ENCODE measurements around the gene S100A4. TPM values are rescaled to one million over a fixed set of nuclear protein-coding genes. Genes with fewer than 3 reads are reported as not detected.

S100A4 gene
- total and polyA plus RNA-seq, 4 donors, result 44.0 to 2,351 (median 762) TPM

DNA sequence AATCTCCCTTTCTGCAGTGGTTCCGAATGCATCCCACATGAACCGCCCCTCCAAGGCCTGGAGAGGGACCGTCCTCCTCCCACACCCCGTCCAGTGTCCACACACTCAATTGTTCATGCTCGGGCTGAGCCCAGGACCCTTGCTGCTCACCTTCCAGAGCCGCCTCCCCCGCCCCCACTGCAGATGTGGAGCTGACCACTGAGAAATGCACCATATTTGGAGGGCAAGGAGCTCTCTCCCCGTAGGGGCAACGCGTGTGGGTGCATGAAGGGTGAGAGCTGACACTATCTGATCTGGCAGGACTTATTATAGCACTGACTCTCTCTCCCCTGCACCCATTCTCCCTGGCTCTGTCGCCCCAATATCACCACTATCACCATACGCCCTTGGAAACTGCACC lies 7.5 kb upstream of the S100A4 start:
- whole genome bisulfite sequencing, 2 donors, result 95 to 97% methylated on average over 12 of the region's 12 CpGs
- Histone ChIP-seq H3K27ac (ENCODE audit: low read depth in 1 of 2, low read length in 1 of 2) (peak overlapping the region in 1 of 2 donors; percentile 37), H3K9ac (ENCODE audit: insufficient read depth in 1 of 2, low read length in 2 of 2) (no peak overlapping the region)

DNA sequence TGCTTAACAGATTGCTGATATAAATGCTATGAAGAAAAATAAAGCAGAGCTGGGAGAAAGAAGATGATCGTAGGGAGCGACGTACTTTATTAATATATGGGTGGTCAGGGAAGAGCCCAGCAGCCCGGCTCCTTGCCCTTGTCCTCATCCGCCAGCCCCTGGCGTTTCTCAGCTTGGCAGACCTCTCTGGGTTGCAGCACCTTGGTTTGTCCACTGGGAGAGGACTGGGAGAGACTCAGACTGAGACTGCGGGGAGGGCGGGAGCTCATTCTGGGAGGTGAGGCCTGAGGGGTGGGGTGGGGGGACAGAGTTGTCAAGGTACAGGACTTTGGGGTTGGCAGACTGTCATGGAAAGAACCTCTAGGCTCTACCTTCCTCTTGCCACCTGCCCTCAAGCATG lies 6.7 kb upstream of the S100A4 start:
- TF ChIP-seq, protein P1, sequence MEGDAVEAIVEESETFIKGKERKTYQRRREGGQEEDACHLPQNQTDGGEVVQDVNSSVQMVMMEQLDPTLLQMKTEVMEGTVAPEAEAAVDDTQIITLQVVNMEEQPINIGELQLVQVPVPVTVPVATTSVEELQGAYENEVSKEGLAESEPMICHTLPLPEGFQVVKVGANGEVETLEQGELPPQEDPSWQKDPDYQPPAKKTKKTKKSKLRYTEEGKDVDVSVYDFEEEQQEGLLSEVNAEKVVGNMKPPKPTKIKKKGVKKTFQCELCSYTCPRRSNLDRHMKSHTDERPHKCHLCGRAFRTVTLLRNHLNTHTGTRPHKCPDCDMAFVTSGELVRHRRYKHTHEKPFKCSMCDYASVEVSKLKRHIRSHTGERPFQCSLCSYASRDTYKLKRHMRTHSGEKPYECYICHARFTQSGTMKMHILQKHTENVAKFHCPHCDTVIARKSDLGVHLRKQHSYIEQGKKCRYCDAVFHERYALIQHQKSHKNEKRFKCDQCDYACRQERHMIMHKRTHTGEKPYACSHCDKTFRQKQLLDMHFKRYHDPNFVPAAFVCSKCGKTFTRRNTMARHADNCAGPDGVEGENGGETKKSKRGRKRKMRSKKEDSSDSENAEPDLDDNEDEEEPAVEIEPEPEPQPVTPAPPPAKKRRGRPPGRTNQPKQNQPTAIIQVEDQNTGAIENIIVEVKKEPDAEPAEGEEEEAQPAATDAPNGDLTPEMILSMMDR (IDR thresholded peaks at IDR 0.05; ENCODE audit: control extremely low read depth, extremely low read depth), result no peak
- Histone ChIP-seq H3K36me3 (ENCODE audit: control insufficient read depth in 4 of 4, insufficient read depth in 4 of 4, low read length in 4 of 4) (no peaks in the 10 kb centered on the region), H3K9ac (ENCODE audit: insufficient read depth in 1 of 2, low read length in 2 of 2) (no peak overlapping the region), H3K27me3 (ENCODE audit: control insufficient read depth in 3 of 3, insufficient read depth in 3 of 3, low read length in 2 of 3) (no peaks in the 10 kb centered on the region), H3K4me3 (no peak overlapping the region), H3K9me3 (ENCODE audit: control insufficient read depth in 4 of 4, insufficient read depth in 3 of 4, low read length in 3 of 4) (no peaks in the 10 kb centered on the region), H3K4me1 (ENCODE audit: control insufficient read depth in 5 of 5, insufficient read depth in 5 of 5, low read length in 5 of 5) (peaks cover 0 to 45% (median 0%) of the 10 kb centered on the region in 5 donors), H3K27ac (ENCODE audit: low read depth in 1 of 2, low read length in 1 of 2) (no peak overlapping the region)
- ATAC-seq (ENCODE audit: insufficient read depth, low FRiP score) (no peak), DNase-seq (no peak)
- WGBS, 2 donors, result 86 to 88% methylated on average over 8 of the region's 8 CpGs

More for the DNA sequence above, 7.5 kb upstream of the S100A4 start:
- H3K27me3 ChIP-seq (ENCODE audit: control insufficient read depth in 3 of 3, insufficient read depth in 3 of 3, low read length in 2 of 3), result no peaks in the 10 kb centered on the region
- TF ChIP-seq, protein P1 (IDR thresholded peaks at IDR 0.05; ENCODE audit: control extremely low read depth, extremely low read depth), result no peak
- no peak overlapping the region for H3K4me3 ChIP-seq
- H3K4me1 ChIP-seq (ENCODE audit: control insufficient read depth in 5 of 5, insufficient read depth in 5 of 5, low read length in 5 of 5), result peaks cover 0 to 40% (median 0%) of the 10 kb centered on the region in 5 donors
- no peak for ATAC-seq (ENCODE audit: insufficient read depth, low FRiP score)
- no peaks in the 10 kb centered on the region for H3K36me3 ChIP-seq (ENCODE audit: control insufficient read depth in 4 of 4, insufficient read depth in 4 of 4, low read length in 4 of 4)
- H3K9me3 ChIP-seq (ENCODE audit: control insufficient read depth in 4 of 4, insufficient read depth in 3 of 4, low read length in 3 of 4), result no peaks in the 10 kb centered on the region
- DNase-seq, result no peak

DNA sequence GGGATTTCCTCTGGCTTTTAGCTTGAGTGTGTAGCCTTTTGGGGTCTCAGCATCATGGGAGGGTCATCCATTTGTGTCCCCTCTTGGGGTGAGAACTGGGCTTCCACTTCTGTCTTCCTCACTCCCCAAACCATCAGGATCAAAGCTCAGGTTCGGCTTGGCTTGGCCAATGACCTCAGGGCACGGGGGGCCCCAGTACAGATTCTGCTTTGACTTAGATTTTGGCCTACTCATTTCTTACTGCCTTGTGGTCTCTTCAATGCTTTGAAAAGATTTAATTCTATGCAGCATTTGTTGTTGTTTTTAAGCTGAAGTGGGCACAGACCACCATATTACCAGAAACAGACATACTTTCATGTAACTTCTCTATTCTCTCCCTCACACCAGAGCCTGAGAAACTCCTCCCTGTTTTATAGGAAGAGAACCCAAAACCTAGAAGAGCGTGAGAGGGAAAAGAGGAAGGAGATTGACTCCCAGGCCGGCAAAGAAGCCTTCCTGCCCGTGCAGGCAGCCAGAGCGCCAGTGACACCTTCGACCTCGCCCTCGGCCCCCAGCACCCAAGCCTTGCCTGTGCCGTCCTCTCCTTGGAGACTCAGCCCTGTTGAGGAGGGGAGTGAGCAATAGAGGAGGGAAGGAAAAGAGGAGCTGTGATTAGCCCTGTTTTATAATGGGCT lies 5.4 kb upstream of the S100A4 start:
- 61 to 68% methylated on average over 10 of the region's 10 CpGs for WGBS, 2 donors
- Histone ChIP-seq H3K9ac (ENCODE audit: insufficient read depth in 1 of 2, low read length in 2 of 2) (no peak overlapping the region), H3K4me3 (no peak overlapping the region), H3K9me3 (ENCODE audit: control insufficient read depth in 4 of 4, insufficient read depth in 3 of 4, low read length in 3 of 4) (no peaks in the 10 kb centered on the region), H3K27ac (ENCODE audit: low read depth in 1 of 2, low read length in 1 of 2) (peak overlapping the region in 1 of 2 donors; percentile 15), H3K27me3 (ENCODE audit: control insufficient read depth in 3 of 3, insufficient read depth in 3 of 3, low read length in 2 of 3) (no peaks in the 10 kb centered on the region), H3K36me3 (ENCODE audit: control insufficient read depth in 4 of 4, insufficient read depth in 4 of 4, low read length in 4 of 4) (no peaks in the 10 kb centered on the region), H3K4me1 (ENCODE audit: control insufficient read depth in 5 of 5, insufficient read depth in 5 of 5, low read length in 5 of 5) (peaks cover 0 to 52% (median 3%) of the 10 kb centered on the region in 5 donors)
- DNase-seq (no peak), ATAC-seq (ENCODE audit: insufficient read depth, low FRiP score) (no peak)
- TF ChIP-seq, protein P1 (IDR thresholded peaks at IDR 0.05; ENCODE audit: control extremely low read depth, extremely low read depth), result no peak

DNA sequence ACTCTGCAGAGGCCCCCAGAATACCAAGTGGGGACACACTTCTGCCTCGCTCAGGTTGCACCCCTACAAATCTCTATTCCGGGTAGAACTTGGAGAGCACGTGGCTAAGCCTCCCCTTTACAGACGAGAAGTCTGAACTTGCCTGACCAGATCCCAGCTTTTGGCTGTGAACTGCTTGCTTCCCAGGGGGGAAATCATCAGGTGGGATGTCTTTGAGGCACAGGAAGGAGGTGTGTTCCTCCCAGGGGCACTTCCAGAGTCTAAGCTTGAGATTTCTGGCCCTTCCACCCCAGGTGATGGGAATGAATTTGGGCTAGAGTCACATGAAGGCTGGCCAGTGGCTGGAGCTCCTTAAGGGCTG lies 4.8 kb upstream of the S100A4 start:
- TF ChIP-seq, protein P1 (IDR thresholded peaks at IDR 0.05; ENCODE audit: control extremely low read depth, extremely low read depth), result no peak
- Histone ChIP-seq H3K27ac (ENCODE audit: low read depth in 1 of 2, low read length in 1 of 2) (peak overlapping the region in 1 of 2 donors; percentile 74), H3K9ac (ENCODE audit: insufficient read depth in 1 of 2, low read length in 2 of 2) (no peak overlapping the region), H3K36me3 (ENCODE audit: control insufficient read depth in 4 of 4, insufficient read depth in 4 of 4, low read length in 4 of 4) (no peaks in the 10 kb centered on the region), H3K4me1 (ENCODE audit: control insufficient read depth in 5 of 5, insufficient read depth in 5 of 5, low read length in 5 of 5) (peaks cover 3 to 58% (median 7%) of the 10 kb centered on the region in 5 donors), H3K27me3 (ENCODE audit: control insufficient read depth in 3 of 3, insufficient read depth in 3 of 3, low read length in 2 of 3) (no peaks in the 10 kb centered on the region), H3K4me3 (no peak overlapping the region), H3K9me3 (ENCODE audit: control insufficient read depth in 4 of 4, insufficient read depth in 3 of 4, low read length in 3 of 4) (no peaks in the 10 kb centered on the region)
- ATAC-seq (ENCODE audit: insufficient read depth, low FRiP score), result no peak
- DNase-seq, result no peak
- WGBS, 2 donors, result 87 to 95% methylated on average over 4 of the region's 4 CpGs

Measured in lung (tissue), 12 donors.